GM20431 (cell line): ENCODE data around the gene YTHDF1.
"Not testable (repeated sequence)": the region's sequence is repeated elsewhere in the genome, so short reads cannot be mapped to it uniquely, and the experiment has no call there.

Experiments
- in situ Hi-C: fragments of 300-500 bp; cut with MseI, MboI; formaldehyde crosslinking; loops from one replicate; pipeline ENCODE4 v1.15.0; 2020; ENCODE audit warnings: low sequenced_read_pairs; ENCODE audit not compliant: unreplicated experiment

YTHDF1 gene

DNA sequence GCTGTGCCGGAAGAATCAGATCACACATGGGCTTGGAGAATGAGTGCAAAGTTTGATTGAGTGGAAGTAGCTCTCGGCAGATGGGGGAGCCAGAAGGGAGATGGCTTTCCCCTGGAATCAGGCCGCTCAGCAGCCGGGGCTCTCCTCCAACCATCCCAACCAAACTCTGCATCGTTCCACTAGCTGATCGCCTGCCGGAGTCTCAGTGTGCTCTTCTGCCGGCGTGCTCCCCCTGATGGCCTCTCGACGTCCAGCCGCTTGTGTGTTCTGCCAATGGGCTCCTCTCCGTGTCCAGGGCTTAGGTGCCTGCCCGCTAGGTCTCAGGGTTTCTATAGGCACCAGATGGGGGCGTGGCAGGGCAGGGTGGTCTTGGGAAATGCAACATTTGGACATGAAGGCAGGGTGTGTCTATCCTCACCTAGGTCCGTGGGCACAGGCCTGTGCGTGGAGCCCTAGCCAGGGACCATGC is 14.9 kb upstream of the YTHDF1 start:
- in situ Hi-C loops, result no loop called here

DNA sequence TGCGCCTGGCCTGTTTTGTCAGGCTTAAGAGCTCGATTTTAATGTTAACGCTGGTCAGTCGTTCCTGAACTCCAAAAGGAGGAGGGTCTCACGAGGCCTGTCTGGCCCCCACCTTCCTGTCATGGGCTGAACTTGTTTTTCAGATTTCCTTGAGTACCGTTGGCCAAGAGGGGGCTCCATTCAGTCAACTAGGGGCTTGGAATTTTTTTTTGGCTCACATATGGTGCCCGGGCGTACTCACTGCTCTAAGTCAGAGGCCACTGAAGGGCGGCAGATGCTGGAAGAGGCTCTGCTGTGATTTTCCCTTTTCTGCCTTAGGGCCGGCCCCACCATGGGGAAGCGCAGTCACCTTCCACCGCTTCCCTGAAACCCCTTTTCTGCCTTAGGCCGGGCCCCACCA is 12.9 kb upstream of the YTHDF1 start:
- in situ Hi-C loops, result no loop called here

DNA sequence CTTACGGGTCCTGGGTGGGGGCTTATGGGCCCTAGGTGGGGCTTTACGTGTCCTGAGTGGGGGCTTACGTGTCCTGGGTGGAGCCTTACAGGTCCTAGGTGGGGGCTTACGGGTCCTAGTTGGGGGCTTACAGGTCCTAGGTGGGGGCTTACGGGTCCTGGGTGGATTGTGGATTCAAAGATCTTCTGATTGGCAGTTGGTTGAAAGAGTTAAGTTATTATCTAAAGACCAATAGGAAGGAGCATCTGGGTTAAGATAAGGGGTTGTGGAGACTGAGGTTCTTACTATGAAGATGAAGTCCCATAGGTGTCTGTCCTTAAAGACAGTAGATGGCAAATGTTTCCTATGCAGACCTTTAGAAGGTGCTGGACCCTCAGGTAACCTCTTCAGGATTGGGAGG is 11.3 kb upstream of the YTHDF1 start:
- in situ Hi-C loops, result no loop called here

DNA sequence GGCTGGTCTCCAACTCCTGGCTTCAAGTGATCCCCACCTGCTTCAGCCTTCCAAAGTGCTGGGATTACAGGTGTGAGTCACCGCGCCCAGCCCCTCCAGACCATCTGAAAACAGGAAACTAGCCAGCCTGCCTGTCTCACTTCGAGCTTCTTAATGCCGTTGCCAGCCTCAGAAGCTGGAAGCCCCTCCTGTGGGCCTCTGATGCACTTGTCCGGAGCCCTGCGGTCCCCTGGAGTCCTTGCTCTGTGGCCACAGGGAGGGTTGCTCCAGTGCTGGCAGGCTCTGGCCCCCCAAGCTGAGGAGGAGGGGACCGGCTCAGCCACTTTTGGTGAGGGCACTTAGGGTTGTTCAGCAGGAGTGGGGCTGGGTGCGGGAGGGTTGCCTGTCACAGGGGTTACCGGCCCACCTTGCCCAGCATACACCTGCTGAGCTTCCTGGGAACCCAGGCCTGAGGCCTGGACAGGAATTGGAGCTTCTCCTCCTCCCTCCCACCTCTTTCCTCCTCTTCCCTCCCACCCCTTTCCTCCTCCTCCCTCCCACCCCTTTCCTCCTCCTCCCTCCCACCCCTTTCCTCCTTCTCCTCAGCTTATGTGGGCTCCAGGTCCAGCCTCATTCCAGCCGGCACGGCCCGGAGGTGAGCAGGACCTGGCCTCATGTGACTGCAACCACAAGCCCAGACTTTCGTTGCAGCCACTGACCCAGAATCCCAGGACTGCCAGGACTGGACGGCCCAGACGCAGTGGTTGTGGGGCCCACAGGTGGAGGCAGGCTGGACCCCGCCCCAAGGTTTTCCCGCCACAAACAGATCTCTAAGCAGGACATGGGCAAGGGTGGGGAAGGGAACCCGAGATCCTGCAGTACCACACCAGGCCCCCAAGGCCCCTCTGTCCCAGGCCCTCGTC is 10.4 kb upstream of the YTHDF1 start:
- in situ Hi-C loops, result no loop called here

DNA sequence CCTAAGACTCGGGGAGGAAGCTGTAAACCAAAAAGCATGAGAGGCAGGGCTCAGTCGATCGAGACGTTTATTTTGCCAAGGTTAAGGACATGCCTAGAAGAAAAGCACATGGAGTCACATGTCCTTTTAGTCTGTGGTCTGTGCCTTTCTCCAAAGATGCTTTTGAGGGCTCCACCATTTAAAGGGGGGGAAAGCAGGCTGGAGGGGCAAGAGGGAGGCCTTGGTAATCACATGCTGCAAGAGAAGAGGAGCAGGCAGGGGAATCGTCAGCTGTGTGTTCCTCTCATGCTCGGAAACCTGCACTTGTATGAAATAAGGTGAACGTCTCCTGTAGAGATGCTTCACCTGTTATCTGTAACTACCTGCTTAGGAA is 9.1 kb upstream of the YTHDF1 start:
- in situ Hi-C loops, result no loop called here

DNA sequence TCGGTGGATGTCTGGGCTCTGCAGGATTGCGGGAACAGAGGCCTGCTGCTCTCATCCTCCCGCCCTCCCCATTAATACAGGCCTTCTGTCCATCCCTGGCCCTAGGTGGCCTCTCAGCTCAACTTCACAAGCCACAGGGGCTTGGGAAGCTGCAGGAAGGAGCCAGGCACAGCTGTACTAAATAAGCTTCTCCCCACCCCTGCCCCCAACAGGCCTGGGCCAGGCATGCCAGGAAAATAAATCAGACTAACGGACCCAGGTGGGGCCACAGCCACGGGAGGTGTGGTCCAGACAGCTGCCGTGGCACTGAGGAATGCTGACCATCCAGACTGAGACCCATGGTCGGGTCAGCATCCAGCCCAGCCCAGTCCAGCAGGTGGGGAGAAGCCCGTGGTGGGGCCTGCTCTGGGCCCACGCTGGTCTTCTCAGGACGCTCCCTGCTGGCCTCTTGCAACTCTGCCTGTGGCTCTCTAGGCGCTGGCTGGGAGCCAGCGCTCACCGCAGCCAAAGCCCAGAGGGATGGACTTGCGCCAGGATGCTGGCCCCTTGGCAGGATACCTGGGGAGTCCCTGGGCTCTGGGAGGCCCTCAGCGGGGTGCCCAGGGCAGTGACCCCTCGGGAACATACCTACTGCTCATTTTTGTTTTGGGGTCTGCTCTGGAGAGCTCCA is 8.6 kb upstream of the YTHDF1 start:
- in situ Hi-C loops, result no loop called here

DNA sequence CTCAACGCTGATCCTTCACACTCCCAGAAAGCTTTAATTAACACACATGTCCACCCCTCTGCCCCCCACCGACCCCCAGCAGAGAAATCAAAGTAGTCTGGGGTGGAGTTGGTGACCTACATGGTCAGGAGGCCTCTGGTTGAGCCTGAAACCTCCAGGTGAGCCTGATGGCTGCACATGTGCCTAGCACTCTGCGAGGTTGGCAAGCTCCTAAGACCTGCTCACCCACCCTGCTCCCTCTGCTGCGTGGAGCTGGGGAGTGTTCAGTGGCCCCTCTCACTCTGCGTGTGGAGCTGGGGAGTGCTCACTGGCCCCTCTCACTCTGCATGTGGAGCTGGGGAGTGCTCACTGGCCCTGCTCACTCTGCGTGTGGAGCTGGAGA is 7.9 kb upstream of the YTHDF1 start:
- in situ Hi-C loops, result no loop called here

DNA sequence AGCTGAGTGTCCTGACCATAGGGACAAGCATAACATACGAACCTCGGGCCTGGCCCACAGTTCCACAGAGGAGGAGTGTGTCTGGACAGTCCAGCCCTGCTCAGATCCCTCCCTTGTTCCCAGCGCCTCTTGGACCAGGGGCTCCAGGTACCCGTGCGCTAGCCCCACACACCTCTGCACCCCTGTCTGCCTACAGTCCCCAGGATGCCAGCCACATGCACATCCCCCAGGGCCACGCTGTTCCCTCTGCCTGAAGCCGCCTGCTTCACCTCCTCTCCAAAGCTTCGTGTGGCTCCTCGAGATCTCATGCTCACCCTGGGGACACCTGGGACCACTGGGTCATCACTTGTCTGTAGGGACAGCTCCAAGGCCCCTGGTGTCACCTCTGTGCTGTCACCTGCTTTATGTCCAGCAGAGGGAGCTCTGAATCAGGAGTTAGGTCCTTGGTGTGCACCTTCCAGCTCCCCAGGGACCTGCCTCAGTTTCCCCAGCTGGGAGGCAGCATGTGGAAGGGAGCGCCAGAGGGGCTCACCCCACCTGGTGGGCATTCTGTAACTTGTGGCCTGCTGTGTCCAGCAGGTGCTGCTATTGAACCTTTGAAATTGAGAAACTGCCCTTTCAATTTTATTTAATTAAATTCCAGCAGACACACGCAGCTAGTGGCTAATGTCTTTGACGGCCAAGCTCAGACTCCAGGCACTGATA is 7.3 kb upstream of the YTHDF1 start:
- in situ Hi-C loops, result no loop called here

DNA sequence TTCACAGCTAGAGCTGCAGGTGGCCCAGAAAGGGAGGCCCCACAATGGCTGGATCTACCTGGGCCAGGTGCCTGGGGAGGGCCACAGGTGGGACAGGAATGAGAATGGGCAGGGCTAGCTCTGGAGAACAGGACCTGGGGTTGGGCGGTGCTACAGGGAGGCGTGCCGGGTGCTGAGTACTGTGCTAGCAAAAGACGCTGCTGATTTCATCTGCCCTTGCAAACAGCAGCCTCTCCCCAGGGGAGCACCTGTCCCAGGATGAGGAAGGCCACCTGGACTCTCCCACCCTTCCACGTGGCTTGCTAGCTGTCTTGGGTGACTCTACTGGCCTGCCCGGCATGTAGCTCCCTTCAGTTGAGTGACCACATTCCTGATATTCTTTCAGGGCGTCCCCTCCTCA is 6.6 kb upstream of the YTHDF1 start:
- in situ Hi-C loops, result no loop called here

DNA sequence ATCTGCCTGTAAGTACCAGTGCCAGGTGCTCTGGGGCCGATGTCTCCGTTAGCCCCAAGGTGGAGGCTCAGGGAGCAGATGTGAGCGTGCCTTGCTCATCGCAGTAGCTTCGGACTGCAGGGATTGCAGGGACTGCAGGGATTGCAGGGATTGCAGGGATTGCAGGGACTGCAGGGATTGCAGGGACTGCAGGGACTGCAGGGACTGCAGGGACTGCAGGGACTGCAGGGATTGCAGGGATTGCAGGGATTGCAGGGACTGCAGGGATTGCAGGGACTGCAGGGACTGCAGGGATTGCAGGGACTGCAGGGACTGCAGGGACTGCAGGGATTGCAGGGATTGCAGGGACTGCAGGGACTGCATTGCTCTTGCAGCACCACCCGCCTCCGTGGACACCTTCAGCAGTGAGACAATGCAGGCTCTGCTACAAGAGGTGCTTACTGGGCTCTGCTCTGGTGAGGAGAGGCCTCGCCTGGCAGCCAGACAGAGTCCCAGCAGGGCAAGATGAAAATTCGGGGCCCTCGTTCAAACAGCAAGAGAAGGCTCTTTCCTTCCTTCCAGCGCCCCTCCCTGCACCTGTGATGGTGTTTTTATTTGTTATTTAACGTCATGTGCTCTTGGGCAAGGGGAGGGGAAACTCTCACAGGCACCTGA is 5.6 kb upstream of the YTHDF1 start:
- in situ Hi-C loops, result not testable (repeated sequence)

DNA sequence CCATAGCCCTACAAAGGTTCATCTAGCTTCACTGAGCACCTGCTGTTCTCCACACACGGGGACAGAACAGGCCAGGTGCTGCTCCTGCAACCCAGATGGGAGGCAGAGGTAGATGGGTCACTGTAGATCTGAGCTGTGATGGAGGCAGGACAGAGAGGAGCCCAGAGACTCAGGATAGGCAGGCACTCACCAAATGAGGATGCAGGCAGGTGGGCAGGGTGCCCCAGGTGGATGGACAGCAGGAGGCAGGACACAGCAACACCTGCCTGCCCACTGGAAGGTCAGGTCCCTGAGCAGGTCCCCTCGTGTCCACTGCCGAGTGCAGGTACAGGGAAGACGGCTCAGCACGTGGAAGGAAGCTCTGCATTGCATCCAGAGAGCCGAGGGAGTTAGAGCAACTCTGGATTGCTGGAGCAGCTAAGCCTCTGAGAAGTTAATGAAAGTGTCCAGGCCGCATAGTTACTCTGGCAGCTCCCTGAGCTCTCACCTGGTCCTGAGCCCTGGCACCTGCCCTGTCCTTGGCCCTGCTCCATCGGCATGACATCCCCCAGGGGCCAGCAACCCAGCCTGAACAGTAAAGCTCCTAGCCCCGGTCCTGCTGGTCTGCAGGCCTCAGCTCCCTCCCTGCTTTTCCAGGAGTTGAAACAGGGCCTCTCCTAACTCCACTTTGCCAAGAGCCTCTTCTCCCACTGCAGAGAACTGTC is 4.9 kb upstream of the YTHDF1 start:
- in situ Hi-C loops, result no loop called here

DNA sequence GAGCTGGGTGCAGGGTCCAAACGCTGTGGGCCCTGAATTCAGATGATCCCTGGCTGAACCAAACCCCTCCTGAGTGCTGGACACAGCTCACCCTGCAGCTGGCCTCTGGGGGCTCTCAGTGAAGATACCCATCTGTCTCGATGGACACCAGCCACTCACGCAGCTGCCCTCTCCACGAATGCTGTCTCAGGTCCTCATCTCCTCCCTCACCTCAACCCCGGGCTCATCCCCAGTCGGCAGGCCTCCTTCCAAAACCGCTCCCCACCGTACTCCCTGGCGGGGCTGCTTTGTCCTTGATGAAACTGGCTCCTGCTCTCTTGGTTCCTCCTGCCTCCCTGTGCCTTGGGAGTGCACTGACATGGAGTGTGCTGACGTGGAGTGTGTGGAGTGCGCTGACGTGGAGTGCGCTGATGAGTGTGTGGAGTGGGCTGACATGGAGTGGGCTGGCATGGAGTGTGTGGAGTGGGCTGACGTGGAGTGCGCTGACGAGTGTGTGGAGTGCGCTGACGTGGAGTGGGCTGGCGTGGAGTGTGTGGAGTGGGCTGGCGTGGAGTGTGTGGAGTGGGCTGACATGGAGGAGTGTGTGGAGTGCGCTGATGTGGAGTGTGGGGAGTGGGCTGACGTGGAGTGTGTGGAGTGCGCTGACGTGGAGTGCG is 4.1 kb upstream of the YTHDF1 start:
- in situ Hi-C loops, result no loop called here

DNA sequence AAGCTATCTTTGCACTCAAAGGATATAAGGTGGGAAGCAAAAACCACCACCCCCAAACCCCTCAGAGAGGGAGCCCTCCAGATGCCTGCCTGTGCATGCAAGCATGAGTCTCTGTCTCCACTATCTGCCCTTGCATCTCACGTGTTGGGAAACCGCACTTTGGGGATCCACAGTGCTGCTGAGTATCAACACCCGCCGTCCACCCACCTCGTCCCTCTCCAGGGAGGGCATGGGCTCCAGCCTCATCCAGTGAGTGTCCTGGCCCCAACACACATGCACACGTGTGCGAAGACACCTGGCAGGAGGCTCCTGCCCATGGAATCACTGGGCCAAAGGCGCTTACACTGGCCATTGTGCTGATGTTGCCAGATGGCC is 3.5 kb upstream of the YTHDF1 start:
- in situ Hi-C loops, result no loop called here

DNA sequence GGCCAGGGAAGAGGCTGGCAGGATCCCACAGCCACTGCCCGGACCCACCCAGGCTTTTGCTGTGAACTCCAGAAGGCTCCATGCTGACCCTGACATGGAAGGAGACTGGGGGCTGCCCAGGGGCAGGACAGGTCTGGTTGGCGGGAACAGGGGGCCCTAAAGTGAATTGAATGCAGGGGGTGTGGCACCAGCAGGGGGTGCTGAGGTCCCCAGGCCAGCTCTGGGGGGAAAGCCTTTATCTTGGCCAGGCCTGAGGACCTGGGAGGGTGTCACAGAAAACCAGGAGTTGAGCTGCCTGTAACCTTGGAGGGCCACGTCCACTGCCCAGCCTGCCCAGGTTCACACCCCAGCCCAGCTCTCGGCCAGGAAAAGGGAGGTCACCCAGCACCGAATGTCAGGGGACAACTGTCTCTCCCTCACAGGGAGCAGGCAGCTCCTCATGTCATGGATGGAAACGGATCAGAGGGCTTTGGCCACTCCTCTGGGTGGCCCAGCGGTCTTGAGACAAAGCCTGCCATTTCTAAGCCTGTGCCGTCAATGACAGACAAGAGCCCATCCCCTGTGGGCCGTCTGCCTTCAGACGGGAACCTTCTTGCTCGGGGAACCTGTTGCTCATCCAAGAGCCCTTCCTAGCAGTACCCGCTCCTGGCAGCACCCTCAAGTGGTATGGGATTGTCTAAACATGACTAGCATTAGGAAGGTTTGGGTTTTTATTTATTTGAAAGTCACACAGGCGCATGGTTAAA is 2.9 kb upstream of the YTHDF1 start:
- in situ Hi-C loops, result no loop called here

DNA sequence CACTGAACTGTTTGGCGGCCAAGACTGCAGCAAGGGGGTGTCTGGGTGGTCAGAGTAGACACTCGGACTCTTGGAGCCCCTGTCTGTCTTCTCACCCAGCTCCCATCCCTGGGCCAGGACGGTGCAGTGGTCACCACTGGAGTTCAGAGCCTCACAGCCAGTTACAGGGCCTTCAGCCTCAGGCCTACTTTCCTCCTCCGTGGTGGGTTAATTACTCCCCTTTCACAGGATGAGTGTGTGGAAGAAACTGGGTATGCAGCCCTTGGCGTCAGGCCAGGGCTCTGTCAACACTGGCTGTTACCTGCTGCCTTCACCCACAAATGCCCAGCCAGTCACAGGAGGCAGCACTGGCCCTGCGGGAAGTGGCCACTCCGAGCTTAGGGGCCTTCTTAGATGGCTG is 1.8 kb upstream of the YTHDF1 start:
- in situ Hi-C loops, result no loop called here

DNA sequence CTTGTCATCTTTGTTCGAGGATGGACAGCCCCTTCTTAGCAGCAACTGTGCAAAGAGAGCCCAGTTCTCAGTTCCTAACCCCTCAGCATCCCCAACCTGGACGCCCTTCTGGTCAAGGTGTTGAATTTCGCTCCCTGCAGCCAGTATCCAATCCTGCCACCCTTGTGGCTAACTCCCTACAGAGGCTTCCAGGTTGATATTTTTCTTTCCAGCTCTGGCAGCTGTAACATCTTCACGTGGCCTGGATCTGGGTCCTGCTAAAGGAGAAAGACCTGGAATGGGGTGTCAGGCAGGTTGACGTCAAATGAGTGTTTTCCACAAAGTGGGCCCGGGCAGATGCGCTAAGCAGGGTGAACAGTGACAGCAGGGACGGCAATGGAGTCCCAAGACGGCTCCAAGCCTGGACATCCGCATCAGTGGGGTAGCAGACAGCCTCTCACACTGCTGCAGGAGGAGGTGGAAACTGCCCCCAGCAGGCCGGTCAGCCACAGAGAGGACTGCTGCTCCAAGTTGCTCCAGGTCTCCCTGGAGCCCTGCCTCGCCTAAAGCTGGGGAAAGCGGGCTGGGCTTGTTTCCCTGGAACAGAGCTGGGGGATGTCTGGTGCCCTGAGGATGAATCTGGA is 1.0 kb upstream of the YTHDF1 start:
- in situ Hi-C loops, result no loop called here

DNA sequence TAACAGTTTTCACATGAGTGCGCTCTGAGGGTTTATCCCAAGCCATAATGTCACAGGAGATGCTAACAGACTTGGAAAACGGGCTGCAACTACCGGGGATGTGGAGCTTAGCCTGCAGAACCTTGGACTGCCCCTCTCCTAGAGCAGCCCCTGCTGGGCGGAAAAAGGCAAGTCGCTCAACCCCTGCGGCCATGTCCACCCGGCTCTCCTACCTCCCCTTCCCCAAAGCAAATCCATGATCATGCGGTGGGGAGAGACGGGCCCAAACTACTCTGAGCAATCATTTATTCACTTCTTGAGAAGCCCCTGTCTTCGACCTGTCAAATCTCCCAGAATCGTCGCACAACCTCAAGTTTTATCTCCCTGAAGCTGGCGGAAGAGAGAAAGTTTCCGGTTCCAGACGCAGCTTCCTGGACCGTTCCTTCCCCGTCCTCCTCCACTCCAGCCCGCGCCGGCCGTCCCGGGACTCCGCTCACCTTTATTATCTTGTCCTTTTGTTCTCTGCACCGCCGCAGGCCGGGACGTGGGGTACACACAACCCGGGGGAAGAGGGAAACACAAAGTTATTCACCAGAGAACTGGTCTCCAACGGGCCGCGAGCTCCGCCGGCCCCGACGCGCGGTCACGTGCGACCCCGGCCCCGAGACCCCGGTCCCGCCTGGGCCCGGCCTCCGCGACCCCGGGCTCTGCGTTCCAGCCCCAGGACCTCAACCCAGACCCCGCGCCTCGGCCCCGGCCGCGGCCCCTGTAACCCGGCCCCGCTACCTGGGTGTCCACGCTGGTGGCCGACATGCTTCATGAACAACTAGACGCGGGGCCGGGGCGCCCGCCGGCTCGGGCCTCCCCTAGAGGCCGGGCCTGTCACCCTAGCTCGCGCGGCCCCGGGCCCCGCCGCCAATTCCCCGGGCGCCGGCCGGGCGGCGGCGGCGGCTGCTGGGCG is 560 bp downstream of the YTHDF1 start:
- in situ Hi-C loops, result no loop called here
